Measurements from ENCODE around the gene IQGAP2. TPM values are rescaled to one million over a fixed set of nuclear protein-coding genes. Genes with fewer than 3 reads are reported as not detected.

IQGAP2 gene
- total and polyA plus RNA-seq, 2 of the 8 experiments (the other 6 are each of a cell fraction or from before 2014, with no cell fraction given), result 19.7 to 66.0 TPM

GRCh38 chr5:76626738-76627137 is 223.7 kb downstream of the IQGAP2 start:
- Histone ChIP-seq H2AK5ac (ENCODE audit: low read depth, low read length) (no peak overlapping the region), H2BK120ac (replicated peaks; ENCODE audit: low read depth, low read length) (no peak overlapping the region), H3K9ac (replicated peaks in 1 of 4; ENCODE audit: extremely low read depth in 1 of 4, low read depth in 3 of 4, low read length in 3 of 4) (no peak overlapping the region), H4K91ac (replicated peaks; ENCODE audit: insufficient read length, low read length) (no peak overlapping the region), H2AFZ (ENCODE audit: low read length) (no peak overlapping the region), H3K23me2 (ENCODE audit: low read depth, low read length) (no peaks in the 10 kb centered on the region), H3K27ac (ENCODE audit: low read depth, low read length) (no peak overlapping the region), H3K23ac (ENCODE audit: insufficient read length) (no peak overlapping the region), H3K4ac (replicated peaks; ENCODE audit: insufficient read length, low read depth, low read length) (no peak overlapping the region), H3K4me2 (ENCODE audit: insufficient read depth in 1 of 2, low read depth in 2 of 2, low read length in 2 of 2) (no peak overlapping the region), H2BK12ac (ENCODE audit: low read depth, low read length) (no peak overlapping the region), H3K4me1 (replicated peaks in 1 of 4; ENCODE audit: control insufficient read depth in 3 of 4, insufficient read depth in 4 of 4, low read length in 3 of 4) (peaks cover 0 to 7% (median 4%) of the 10 kb centered on the region in 4 experiments; a peak in 3 of 7 replicates), H3K4me3 (ENCODE audit: extremely low read depth in 1 of 4, insufficient read depth in 2 of 4, low read depth in 3 of 4, low read length in 4 of 4) (no peak overlapping the region), H3K18ac (ENCODE audit: extremely low read depth, low read length) (no peak overlapping the region), H2BK15ac (ENCODE audit: low read length) (no peak overlapping the region), H3K79me2 (ENCODE audit: control insufficient read depth in 1 of 2, insufficient read depth in 2 of 2, low read length in 2 of 2) (no peaks in the 10 kb centered on the region), H3K9me3 (ENCODE audit: insufficient read depth in 2 of 2, low read depth in 1 of 2, low read length in 1 of 2) (no peaks in the 10 kb centered on the region), H3K56ac (replicated peaks; ENCODE audit: insufficient read length, low read depth, low read length) (no peak overlapping the region), H2BK20ac (ENCODE audit: low read length) (no peak overlapping the region), H4K5ac (ENCODE audit: insufficient read length, low read depth, low read length) (no peak overlapping the region), H3K14ac (ENCODE audit: insufficient read length) (no peak overlapping the region), H3K27me3 (replicated peaks in 1 of 4; ENCODE audit: control insufficient read depth in 3 of 4, extremely low read depth in 1 of 4, insufficient read depth in 3 of 4, low read length in 3 of 4) (no peaks in the 10 kb centered on the region), H4K20me1 (replicated peaks in 1 of 2; ENCODE audit: control insufficient read depth in 1 of 2, insufficient read depth in 2 of 2, low read length in 2 of 2) (no peaks in the 10 kb centered on the region), H3K36me3 (ENCODE audit: control insufficient read depth in 2 of 4, insufficient read depth in 4 of 4, low read length in 3 of 4) (no peaks in the 10 kb centered on the region), H2BK5ac (ENCODE audit: low read depth, low read length) (no peak overlapping the region), H4K8ac (ENCODE audit: extremely low read depth, insufficient read depth, low read length) (no peak overlapping the region), H3K79me1 (ENCODE audit: low read depth, low read length) (no peaks in the 10 kb centered on the region)
- WGBS, 2 experiments (ENCODE audit: extremely low coverage in 1 of 2, insufficient coverage in 1 of 2, insufficient read length in 1 of 2, insufficient replicate concordance in 2 of 2, low coverage in 1 of 2, low lambda C conversion rate in 2 of 2, missing lambda C conversion rate in 1 of 2), result 92% methylated on average over 6 of the region's 6 CpGs; no CpG with 5 or more reads in 1 of the 2 experiments
- ChIA-PET POLR2A (ENCODE audit: partially characterized antibody) (no interaction called here), CTCF (ENCODE audit: partially characterized antibody) (interaction anchor here (0.7 to 2.6 kb wide), 4 partner anchors 9 to 121 kb away, joined by 3 to 16 read pairs (median 5); no protein-coding TSS in a partner anchor)
- no peak for FAIRE-seq
- no peak for DNase-seq (ENCODE audit: low read depth in 1 of 2, low spot score in 2 of 2)
- no peak for TF ChIP-seq CTCF (IDR thresholded peaks at IDR 0.05; ENCODE audit: control extremely low read depth in 1 of 3, insufficient read depth in 1 of 3, low read depth in 1 of 3, low read length in 3 of 3)
- TF ChIP-seq POLR2AphosphoS5 (IDR thresholded peaks at IDR 0.05; ENCODE audit: low read depth, low read length), result no peak
- no peak for TF ChIP-seq TAF1 (IDR thresholded peaks at IDR 0.05; ENCODE audit: low read depth, low read length)
- no peak for TF ChIP-seq BCL11A (IDR thresholded peaks at IDR 0.05; ENCODE audit: low read depth in 2 of 2, low read length in 2 of 2)
- no peak for TF ChIP-seq GABPA (IDR thresholded peaks at IDR 0.05; ENCODE audit: borderline replicate concordance, insufficient read depth, low read length)
- no peak for TF ChIP-seq RFX5 (IDR thresholded peaks at IDR 0.05; ENCODE audit: borderline replicate concordance, low read depth, low read length)
- no peak for TF ChIP-seq SRF (IDR thresholded peaks at IDR 0.05; ENCODE audit: low read depth, low read length)
- no peak for TF ChIP-seq POU5F1 (IDR thresholded peaks at IDR 0.05; ENCODE audit: low read depth, low read length)
- no peak for TF ChIP-seq SAP30 (IDR thresholded peaks at IDR 0.05; ENCODE audit: insufficient read depth, insufficient replicate concordance, low read length)
- TF ChIP-seq KDM1A (IDR thresholded peaks at IDR 0.05; ENCODE audit: borderline replicate concordance, low read length), result no peak
- TF ChIP-seq JUND (IDR thresholded peaks at IDR 0.05; ENCODE audit: low read length), result no peak
- TF ChIP-seq SIN3A (conservative IDR thresholded peaks at IDR 0.05 in 1 of 2, IDR thresholded peaks at IDR 0.05 in 1 of 2; ENCODE audit: low read depth in 1 of 2, low read length in 2 of 2), result no peak

Data from H1 (cell line).